H1 (cell line): ENCODE results near the gene ACAP2.

Experiments used
- BCL11A ChIP-seq, 2 experiments: IDR thresholded peaks; one replicate each; pipeline ENCODE4 v1.6.1; 2011; ENCODE audit warnings: low read depth in 2 of 2, low read length in 2 of 2, mild to moderate bottlenecking in 2 of 2
- BRCA1 ChIP-seq: IDR thresholded peaks from 2 replicates; pipeline ENCODE4 v1.6.1; 2012; ENCODE audit warnings: low read depth, low read length, improper control_type of control experiment
- CTCF ChIP-seq, 3 experiments: IDR thresholded peaks; 1 replicate in 2 of 3; 2 replicates in 1 of 3; pipeline versions ENCODE4 v1.5.1 to v1.6.1; 2011; ENCODE audit warnings: low read length in 3 of 3, mild to moderate bottlenecking in 3 of 3, inconsistent platforms in 2 of 3, low read depth in 1 of 3, moderate library complexity in 1 of 3; ENCODE audit not compliant: insufficient read depth in 1 of 3; ENCODE audit errors: control extremely low read depth in 1 of 3
- POLR2A ChIP-seq, 2 experiments: IDR thresholded peaks; 1 replicate in 1 of 2; 2 replicates in 1 of 2; pipeline ENCODE4 v1.6.1; 2011; ENCODE audit warnings: low read depth in 2 of 2, low read length in 2 of 2, mild to moderate bottlenecking in 2 of 2; ENCODE audit errors: control extremely low read depth in 1 of 2

- TF ChIP-seq CTCF (IDR thresholded peaks at IDR 0.05; ENCODE audit: control extremely low read depth in 1 of 3, insufficient read depth in 1 of 3, low read depth in 1 of 3, low read length in 3 of 3) (no peak), BRCA1 (no peak), POLR2A (IDR thresholded peaks at IDR 0.05; ENCODE audit: control extremely low read depth in 1 of 2, low read depth in 2 of 2, low read length in 2 of 2) (no peak), BCL11A (IDR thresholded peaks at IDR 0.05; ENCODE audit: low read depth in 2 of 2, low read length in 2 of 2) (no peak)
These were observed 15.5 kb upstream of the ACAP2 start for GRCh38 chr3:195458316-195458717.
